DOHH2 (cell line): ENCODE results near the gene MGAT4B.

Experiments
- H3F3A ChIP-seq: fragments of 200-600 bp; sonication (generic), shearing (Covaris generic); 2 replicates; pipeline ENCODE4 v1.6.0; 2016; ENCODE audit warnings: antibody characterized with exemption, mild to moderate bottlenecking; ENCODE audit not compliant: control insufficient read depth, insufficient read depth
- H3K27ac ChIP-seq: fragments of 200-600 bp; sonication (generic); 2 replicates; pipeline ENCODE4 v1.5.1; 2014; ENCODE audit warnings: low read depth, mild to moderate bottlenecking, low read length, moderate library complexity
- H3K27me3 ChIP-seq: fragments of 200-600 bp; sonication (generic); 2 replicates; pipeline ENCODE4 v1.6.1; 2014; ENCODE audit warnings: mild to moderate bottlenecking, low read length, mixed read lengths; ENCODE audit not compliant: control insufficient read depth
- H3K36me3 ChIP-seq: fragments of 200-600 bp; sonication (generic); 2 replicates; pipeline ENCODE4 v1.6.1; 2014; ENCODE audit warnings: mild to moderate bottlenecking, low read length, moderate library complexity, mixed read lengths; ENCODE audit not compliant: control insufficient read depth
- H3K4me1 ChIP-seq: fragments of 200-600 bp; sonication (generic); 2 replicates; pipeline ENCODE4 v1.6.1; 2014; ENCODE audit warnings: mild to moderate bottlenecking, low read length, mixed read lengths; ENCODE audit not compliant: control insufficient read depth
- H3K4me2 ChIP-seq: fragments of 200-600 bp; sonication (generic); 2 replicates; pipeline ENCODE4 v1.6.0; 2014; ENCODE audit warnings: mild to moderate bottlenecking, low read length, moderate library complexity
- H3K4me3 ChIP-seq: fragments of 200-600 bp; sonication (generic); 2 replicates; pipeline ENCODE4 v1.5.1; 2014; ENCODE audit warnings: mild to moderate bottlenecking, low read length, mixed read lengths
- H3K79me2 ChIP-seq: fragments of 200-600 bp; sonication (generic); 2 replicates; pipeline ENCODE4 v1.6.1; 2014; ENCODE audit warnings: mild to moderate bottlenecking, low read length, mixed read lengths; ENCODE audit not compliant: control insufficient read depth
- H3K9me2 ChIP-seq: fragments of 200-600 bp; sonication (generic); replicated peaks from 2 replicates; pipeline ENCODE4 v1.6.1; 2014; ENCODE audit warnings: mild to moderate bottlenecking, low read length, mixed read lengths; ENCODE audit not compliant: control insufficient read depth
- H3K9me3 ChIP-seq: fragments of 200-600 bp; sonication (generic); 2 replicates; pipeline ENCODE4 v1.6.1; 2014; ENCODE audit warnings: antibody characterized with exemption, low read length, mixed read lengths; ENCODE audit not compliant: control insufficient read depth, insufficient read depth
- H4K20me1 ChIP-seq: fragments of 200-600 bp; sonication (generic); 2 replicates; pipeline ENCODE4 v1.6.0; 2014; ENCODE audit warnings: low read depth, mild to moderate bottlenecking, antibody characterized with exemption, low read length, moderate library complexity; ENCODE audit not compliant: control insufficient read depth, insufficient read depth
- CTCF ChIP-seq: fragments of 200-600 bp; sonication (generic); IDR thresholded peaks from one replicate; pipeline ENCODE4 v1.5.1; 2014; ENCODE audit warnings: antibody characterized with exemption, mild to moderate bottlenecking, low read depth, low read length; ENCODE audit not compliant: poor library complexity, severe bottlenecking
- EZH2phosphoT487 ChIP-seq: fragments of 200-600 bp; sonication (generic); IDR thresholded peaks from 2 replicates; pipeline ENCODE4 v1.6.1; 2017; ENCODE audit warnings: borderline replicate concordance, mild to moderate bottlenecking, antibody characterized with exemption, low read length, moderate library complexity, mixed read lengths

The MGAT4B gene

GRCh38 chr5:179765400-179765799, 41.3 kb downstream of the MGAT4B start:
- Histone ChIP-seq H3K27ac (no peak overlapping the region), H3K4me3 (no peak overlapping the region), H3K79me2 (peaks cover 79% of the 10 kb centered on the region), H3K4me1 (peaks cover 29% of the 10 kb centered on the region), H3F3A (peaks cover 12% of the 10 kb centered on the region), H3K36me3 (peaks cover 58% of the 10 kb centered on the region), H4K20me1 (peaks cover 20% of the 10 kb centered on the region), H3K9me2 (no peaks in the 10 kb centered on the region), H3K27me3 (no peaks in the 10 kb centered on the region), H3K4me2 (no peak overlapping the region), H3K9me3 (no peaks in the 10 kb centered on the region)
- TF ChIP-seq EZH2phosphoT487, result no peak
- no peak for TF ChIP-seq CTCF

GRCh38 chr5:179764056-179764455, 42.6 kb downstream of the MGAT4B start:
- Histone ChIP-seq H3K4me3 (no peak overlapping the region), H3K4me2 (no peak overlapping the region), H4K20me1 (peaks cover 24% of the 10 kb centered on the region), H3K9me2 (no peaks in the 10 kb centered on the region), H3K79me2 (peaks cover 92% of the 10 kb centered on the region), H3F3A (peaks cover 15% of the 10 kb centered on the region), H3K27ac (no peak overlapping the region), H3K27me3 (no peaks in the 10 kb centered on the region), H3K36me3 (peaks cover 47% of the 10 kb centered on the region), H3K9me3 (no peaks in the 10 kb centered on the region), H3K4me1 (peaks cover 40% of the 10 kb centered on the region)
- TF ChIP-seq EZH2phosphoT487, result no peak
- TF ChIP-seq CTCF, result no peak

GRCh38 chr5:179763215-179763945, 43.3 kb downstream of the MGAT4B start:
- peaks cover 95% of the 10 kb centered on the region for H3K79me2 ChIP-seq
- no peak overlapping the region for H3K27ac ChIP-seq
- peaks cover 15% of the 10 kb centered on the region for H3F3A ChIP-seq
- H3K27me3 ChIP-seq, result no peaks in the 10 kb centered on the region
- TF ChIP-seq CTCF (peak; percentile 91), EZH2phosphoT487 (no peak)
- H3K9me3 ChIP-seq, result no peaks in the 10 kb centered on the region
- H3K4me1 ChIP-seq, result peaks cover 40% of the 10 kb centered on the region
- H3K9me2 ChIP-seq, result no peaks in the 10 kb centered on the region
- H4K20me1 ChIP-seq, result peaks cover 24% of the 10 kb centered on the region
- peaks cover 40% of the 10 kb centered on the region for H3K36me3 ChIP-seq
- no peak overlapping the region for H3K4me3 ChIP-seq
- no peak overlapping the region for H3K4me2 ChIP-seq
